Myocyte (in vitro differentiated cells): Measurements from ENCODE around the gene PDZD2. TPM values are rescaled to one million over a fixed set of nuclear protein-coding genes. Genes with fewer than 3 reads are reported as not detected.
"Not testable (repeated sequence)": the region's sequence is repeated elsewhere in the genome, so short reads cannot be mapped to it uniquely, and the experiment has no call there.

Experiments used
- DNase-seq: peaks from one replicate; pipeline ENCODE4 v3.0.0-alpha.2; 2012; ENCODE audit warnings: low read depth
- total RNA-seq: library from RNA; depleted of rRNA; stranded (reverse); fragments of >200 nt; gene quantifications from 2 replicates; pipeline ENCODE4 v1.2.3, GENCODE V29; 2014

PDZD2 gene
- total RNA-seq, 1 donor from 2014 or later = not detected

- DNase-seq = no peak
Measured at GRCh38 chr5:31731710-31732301, 92.9 kb downstream of the PDZD2 start.

- DNase-seq = not testable (repeated sequence)
Measured at GRCh38 chr5:31732821-31733220, 93.9 kb downstream of the PDZD2 start.

- DNase-seq = no peak
Measured at GRCh38 chr5:31733371-31733770, 94.4 kb downstream of the PDZD2 start.

GRCh38 chr5:31736127-31736526 lies 97.2 kb downstream of the PDZD2 start:
- DNase-seq = no peak

- no peak for DNase-seq
Measured at GRCh38 chr5:31738199-31738598, 99.3 kb downstream of the PDZD2 start.

GRCh38 chr5:31741496-31741895 lies 102.6 kb downstream of the PDZD2 start:
- DNase-seq = no peak

- no peak for DNase-seq
Measured at GRCh38 chr5:31743678-31744077, 104.7 kb downstream of the PDZD2 start.

- no peak for DNase-seq
Measured at GRCh38 chr5:31748458-31749172, 109.7 kb downstream of the PDZD2 start.

GRCh38 chr5:31750215-31750614 lies 111.3 kb downstream of the PDZD2 start:
- DNase-seq = no peak

- no peak for DNase-seq
Measured at GRCh38 chr5:31751610-31752009, 112.7 kb downstream of the PDZD2 start.

GRCh38 chr5:31753700-31754357 lies 114.9 kb downstream of the PDZD2 start:
- no peak for DNase-seq

GRCh38 chr5:31754358-31754704 lies 115.4 kb downstream of the PDZD2 start:
- no peak for DNase-seq

- no peak for DNase-seq
Measured at GRCh38 chr5:31754741-31755675, 116.1 kb downstream of the PDZD2 start.

- DNase-seq = no peak
Measured at GRCh38 chr5:31755676-31756230, 116.8 kb downstream of the PDZD2 start.

GRCh38 chr5:31757806-31758205 lies 118.9 kb downstream of the PDZD2 start:
- DNase-seq = no peak

GRCh38 chr5:31758803-31759425 lies 120.0 kb downstream of the PDZD2 start:
- no peak for DNase-seq

- DNase-seq = no peak
Measured at GRCh38 chr5:31759925-31760324, 121.0 kb downstream of the PDZD2 start.

GRCh38 chr5:31761877-31762276 lies 122.9 kb downstream of the PDZD2 start:
- DNase-seq = no peak

GRCh38 chr5:31763424-31763823 lies 124.5 kb downstream of the PDZD2 start:
- DNase-seq = no peak

GRCh38 chr5:31764687-31765086 lies 125.8 kb downstream of the PDZD2 start:
- not testable (repeated sequence) for DNase-seq
